HEK293 (cell line): Measurements from ENCODE around the gene ZNF665.
"Not testable (repeated sequence)": the region's sequence is repeated elsewhere in the genome, so short reads cannot be mapped to it uniquely, and the experiment has no call there.

Experiments used
- ATF2 ChIP-seq: fragments of 450-650 bp; formaldehyde crosslinking; IDR thresholded peaks from 2 replicates; pipeline ENCODE4 v1.5.1; 2016; ENCODE audit warnings: missing biosample characterization, missing genetic modification characterization, low read depth
- GLIS2 ChIP-seq: fragments of 450-650 bp; formaldehyde crosslinking; IDR thresholded peaks from 2 replicates; pipeline ENCODE4 v1.5.1; 2016; ENCODE audit warnings: missing biosample characterization, missing genetic modification characterization
- PBX3 ChIP-seq: sonication (generic); formaldehyde crosslinking; IDR thresholded peaks from 2 replicates; pipeline ENCODE4 v1.8.1; 2022; ENCODE audit warnings: mild to moderate bottlenecking, moderate library complexity, missing genetic modification reagents
- ZBTB17 ChIP-seq: fragments of 450-650 bp; formaldehyde crosslinking; IDR thresholded peaks from 2 replicates; pipeline ENCODE4 v1.5.1; 2016; ENCODE audit warnings: missing biosample characterization, missing genetic modification characterization
- ZBTB21 ChIP-seq: fragments of 450-650 bp; formaldehyde crosslinking; IDR thresholded peaks from 2 replicates; pipeline ENCODE4 v1.5.1; 2017; ENCODE audit warnings: missing biosample characterization, missing genetic modification characterization
- ZNF561 ChIP-seq: fragments of 450-650 bp; IDR thresholded peaks from 2 replicates; pipeline ENCODE4 v1.5.1; 2018; ENCODE audit warnings: missing biosample characterization, missing genetic modification characterization, borderline replicate concordance

- TF ChIP-seq PBX3 (CRISPR knock-in tag); GLIS2 (tag by site-specific recombination); ZNF561 (tag by site-specific recombination); ZBTB17; ATF2 (tag by site-specific recombination); ZBTB21 (tag by site-specific recombination): not testable (repeated sequence)
Measured at GRCh38 chr19:53222716-53223115, 29.6 kb upstream of the ZNF665 start.
